ENCODE data around the gene ZNF839. TPM values are rescaled to one million over a fixed set of nuclear protein-coding genes. Genes with fewer than 3 reads are reported as not detected.
"Not testable (repeated sequence)": the region's sequence is repeated elsewhere in the genome, so short reads cannot be mapped to it uniquely, and the experiment has no call there.

The ZNF839 gene
- total and polyA plus RNA-seq, 5 donors: 5.7 to 11.0 (median 7.0) TPM

GRCh38 chr14:102344485-102344884 lies 24.9 kb downstream of the ZNF839 start:
- Histone ChIP-seq H3K4me1 (ENCODE audit: control insufficient read depth, insufficient read depth, low read length) (no peaks in the 10 kb centered on the region), H3K27ac (ENCODE audit: low read length) (no peak overlapping the region), H3K4me3 (ENCODE audit: low read length) (no peak overlapping the region), H3K27me3 (ENCODE audit: control insufficient read depth, insufficient read depth) (no peaks in the 10 kb centered on the region), H3K9me3 (ENCODE audit: control insufficient read depth, low read length) (no peaks in the 10 kb centered on the region)
- DNase-seq (no peak), ATAC-seq (no peak)
- intact Hi-C loops (cut with DNase I): no loop called here
- 86% methylated on average over 5 of the region's 5 CpGs for WGBS

DNA sequence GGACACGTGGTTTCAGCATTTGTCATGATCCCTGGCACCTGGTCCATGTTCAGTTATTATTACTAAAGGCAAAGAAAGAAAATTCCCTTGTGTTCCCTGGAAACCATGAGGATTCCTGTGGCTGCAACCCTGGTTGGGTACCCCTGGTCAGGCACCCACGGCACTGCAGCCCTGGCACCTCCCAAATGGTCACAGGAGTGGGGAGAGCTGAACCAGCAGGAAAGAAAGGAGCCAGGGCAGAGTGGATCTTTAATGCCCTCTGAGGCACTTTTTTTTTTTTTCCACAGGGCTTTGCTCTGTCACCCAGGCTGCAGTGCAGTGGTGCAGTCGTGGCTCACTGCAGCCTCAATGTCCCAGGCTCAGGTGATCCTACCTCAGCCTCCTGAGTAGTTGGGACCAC lies 25.7 kb downstream of the ZNF839 start:
- Histone ChIP-seq H3K27ac (ENCODE audit: low read length) (no peak overlapping the region), H3K4me1 (ENCODE audit: control insufficient read depth, insufficient read depth, low read length) (no peaks in the 10 kb centered on the region), H3K9me3 (ENCODE audit: control insufficient read depth, low read length) (no peaks in the 10 kb centered on the region), H3K27me3 (ENCODE audit: control insufficient read depth, insufficient read depth) (no peaks in the 10 kb centered on the region), H3K4me3 (ENCODE audit: low read length) (no peak overlapping the region)
- intact Hi-C loops (cut with DNase I): no loop called here
- ATAC-seq (no peak), DNase-seq (no peak)
- WGBS: 81% methylated on average over 3 of the region's 3 CpGs

- intact Hi-C loops (cut with DNase I): no loop called here
- DNase-seq: no peak
- ATAC-seq: no peak
- Histone ChIP-seq H3K9me3 (ENCODE audit: control insufficient read depth, low read length) (no peaks in the 10 kb centered on the region), H3K4me3 (ENCODE audit: low read length) (no peak overlapping the region), H3K4me1 (ENCODE audit: control insufficient read depth, insufficient read depth, low read length) (no peaks in the 10 kb centered on the region), H3K27ac (ENCODE audit: low read length) (no peak overlapping the region), H3K27me3 (ENCODE audit: control insufficient read depth, insufficient read depth) (no peaks in the 10 kb centered on the region)
- 92% methylated on average over 4 of the region's 4 CpGs for WGBS
Measured at GRCh38 chr14:102346645-102347044, 27.1 kb downstream of the ZNF839 start.

DNA sequence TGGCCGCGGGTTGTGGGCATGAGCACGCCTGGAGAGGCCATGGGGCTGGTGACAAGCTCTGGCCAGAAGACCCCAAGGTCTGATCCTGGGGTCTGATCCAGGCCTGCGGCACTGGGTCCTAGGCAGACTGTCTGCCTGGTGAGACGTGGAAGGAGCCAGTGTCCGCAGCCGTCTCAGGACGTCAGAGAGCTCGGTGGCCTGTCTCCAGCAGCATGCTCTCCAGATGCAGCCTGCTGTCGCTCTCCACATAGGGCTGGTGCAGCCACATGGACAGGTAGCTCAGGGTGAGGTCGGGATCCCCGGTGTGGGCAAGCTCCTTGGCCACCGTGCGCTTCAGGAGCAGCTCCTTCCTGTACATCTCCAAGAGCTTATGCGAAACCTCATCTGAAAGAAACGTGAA lies 28.8 kb downstream of the ZNF839 start:
- whole genome bisulfite sequencing: 88% methylated on average over 16 of the region's 16 CpGs
- no peaks in the 10 kb centered on the region for H3K27me3 ChIP-seq (ENCODE audit: control insufficient read depth, insufficient read depth)
- H3K4me1 ChIP-seq (ENCODE audit: control insufficient read depth, insufficient read depth, low read length): no peaks in the 10 kb centered on the region
- intact Hi-C loops (cut with DNase I): no loop called here
- no peaks in the 10 kb centered on the region for H3K9me3 ChIP-seq (ENCODE audit: control insufficient read depth, low read length)
- H3K27ac ChIP-seq (ENCODE audit: low read length): no peak overlapping the region
- H3K4me3 ChIP-seq (ENCODE audit: low read length): no peak overlapping the region
- ATAC-seq (no peak), DNase-seq (no peak)

GRCh38 chr14:102351023-102351422 lies 31.5 kb downstream of the ZNF839 start:
- Histone ChIP-seq H3K4me3 (ENCODE audit: low read length) (no peak overlapping the region), H3K9me3 (ENCODE audit: control insufficient read depth, low read length) (no peaks in the 10 kb centered on the region), H3K4me1 (ENCODE audit: control insufficient read depth, insufficient read depth, low read length) (no peaks in the 10 kb centered on the region), H3K27me3 (ENCODE audit: control insufficient read depth, insufficient read depth) (no peaks in the 10 kb centered on the region), H3K27ac (ENCODE audit: low read length) (peak overlapping the region; percentile 46)
- DNase-seq (peak; percentile 53 to 76 (median 73)), ATAC-seq (peak; percentile 67 to 90)
- intact Hi-C loops (cut with DNase I): no loop called here
- 66% methylated on average over 10 of the region's 10 CpGs for WGBS

- H3K4me3 ChIP-seq (ENCODE audit: low read length); DNase-seq; H3K27ac ChIP-seq (ENCODE audit: low read length); H3K9me3 ChIP-seq (ENCODE audit: control insufficient read depth, low read length); intact Hi-C loops (cut with DNase I); H3K27me3 ChIP-seq (ENCODE audit: control insufficient read depth, insufficient read depth); H3K4me1 ChIP-seq (ENCODE audit: control insufficient read depth, insufficient read depth, low read length): not testable (repeated sequence)
- 57% methylated on average over 9 of the region's 9 CpGs for WGBS
- ATAC-seq: peak; percentile 69 to 84
Measured at GRCh38 chr14:102351593-102351992, 32.0 kb downstream of the ZNF839 start.

- WGBS: 72% methylated on average over 4 of the region's 4 CpGs
- no peaks in the 10 kb centered on the region for H3K27me3 ChIP-seq (ENCODE audit: control insufficient read depth, insufficient read depth)
- intact Hi-C loops (cut with DNase I): no loop called here
- ATAC-seq (no peak), DNase-seq (no peak)
- H3K9me3 ChIP-seq (ENCODE audit: control insufficient read depth, low read length): no peaks in the 10 kb centered on the region
- no peak overlapping the region for H3K4me3 ChIP-seq (ENCODE audit: low read length)
- H3K4me1 ChIP-seq (ENCODE audit: control insufficient read depth, insufficient read depth, low read length): no peaks in the 10 kb centered on the region
- H3K27ac ChIP-seq (ENCODE audit: low read length): no peak overlapping the region
Measured at GRCh38 chr14:102352213-102352612, 32.7 kb downstream of the ZNF839 start.

GRCh38 chr14:102353126-102353619 lies 33.6 kb downstream of the ZNF839 start:
- no peak for ATAC-seq
- H3K9me3 ChIP-seq (ENCODE audit: control insufficient read depth, low read length): no peaks in the 10 kb centered on the region

DNA sequence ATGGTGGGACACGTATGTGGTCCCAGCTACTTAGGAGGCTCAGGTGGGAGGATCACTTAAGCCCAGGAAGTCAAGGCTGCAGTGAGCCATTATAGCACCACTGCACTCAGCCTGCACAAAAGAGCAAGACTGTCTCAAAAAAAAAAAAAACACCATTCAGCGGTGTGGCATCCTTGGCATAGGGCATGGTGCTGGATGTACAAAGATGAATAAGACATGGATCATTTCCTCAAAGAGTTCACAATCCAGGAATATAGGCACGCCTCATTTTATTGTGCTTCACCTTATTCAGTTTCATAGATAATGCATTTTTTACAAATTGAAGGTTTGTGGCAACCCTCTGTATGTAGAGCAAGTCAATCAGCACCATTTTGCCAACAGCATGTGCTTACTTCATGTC lies 36.7 kb downstream of the ZNF839 start:
- H3K4me1 ChIP-seq (ENCODE audit: control insufficient read depth, insufficient read depth, low read length): no peaks in the 10 kb centered on the region
- WGBS: 97% methylated on average over 3 of the region's 3 CpGs
- H3K27ac ChIP-seq (ENCODE audit: low read length): no peak overlapping the region
- intact Hi-C loops (cut with DNase I): no loop called here
- no peak overlapping the region for H3K4me3 ChIP-seq (ENCODE audit: low read length)
- no peaks in the 10 kb centered on the region for H3K27me3 ChIP-seq (ENCODE audit: control insufficient read depth, insufficient read depth)
- H3K9me3 ChIP-seq (ENCODE audit: control insufficient read depth, low read length): no peaks in the 10 kb centered on the region
- ATAC-seq (no peak), DNase-seq (no peak)

More at GRCh38 chr14:102353126-102353619, 33.6 kb downstream of the ZNF839 start:
- 82% methylated on average over 8 of the region's 8 CpGs for whole genome bisulfite sequencing
- H3K27ac ChIP-seq (ENCODE audit: low read length): no peak overlapping the region
- intact Hi-C loops (cut with DNase I): no loop called here
- DNase-seq: no peak
- no peaks in the 10 kb centered on the region for H3K4me1 ChIP-seq (ENCODE audit: control insufficient read depth, insufficient read depth, low read length)
- no peaks in the 10 kb centered on the region for H3K27me3 ChIP-seq (ENCODE audit: control insufficient read depth, insufficient read depth)
- no peak overlapping the region for H3K4me3 ChIP-seq (ENCODE audit: low read length)

DNA sequence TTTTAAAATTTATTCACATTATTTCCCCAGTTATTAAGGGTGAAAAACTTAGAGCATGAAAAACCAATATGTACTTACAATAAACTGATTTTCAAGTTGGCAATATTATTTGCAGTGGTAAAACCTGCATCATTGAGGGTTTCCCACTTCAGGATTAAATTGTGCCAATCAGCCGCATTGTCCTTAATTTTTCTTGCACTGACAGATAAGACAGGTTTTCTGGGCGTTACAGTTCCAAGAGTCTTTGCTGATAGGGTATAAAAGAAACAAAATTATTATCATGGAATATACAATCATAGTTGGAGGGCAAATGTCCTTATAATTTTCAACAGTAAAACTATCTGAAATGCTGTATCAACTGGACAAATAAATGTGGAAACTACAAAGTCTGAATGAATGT lies 39.8 kb downstream of the ZNF839 start:
- no peaks in the 10 kb centered on the region for H3K27me3 ChIP-seq (ENCODE audit: control insufficient read depth, insufficient read depth)
- 93% methylated on average over 2 of the region's 2 CpGs for WGBS
- ATAC-seq (no peak), DNase-seq (no peak)
- H3K9me3 ChIP-seq (ENCODE audit: control insufficient read depth, low read length): no peaks in the 10 kb centered on the region
- intact Hi-C loops (cut with DNase I): no loop called here
- no peak overlapping the region for H3K4me3 ChIP-seq (ENCODE audit: low read length)
- H3K4me1 ChIP-seq (ENCODE audit: control insufficient read depth, insufficient read depth, low read length): peaks cover 3% of the 10 kb centered on the region
- no peak overlapping the region for H3K27ac ChIP-seq (ENCODE audit: low read length)

GRCh38 chr14:102360388-102360787 lies 40.8 kb downstream of the ZNF839 start:
- H3K4me3 ChIP-seq (ENCODE audit: low read length): no peak overlapping the region
- no peak overlapping the region for H3K27ac ChIP-seq (ENCODE audit: low read length)
- ATAC-seq: no peak
- DNase-seq: no peak
- intact Hi-C loops (cut with DNase I): no loop called here
- H3K27me3 ChIP-seq (ENCODE audit: control insufficient read depth, insufficient read depth): no peaks in the 10 kb centered on the region
- H3K9me3 ChIP-seq (ENCODE audit: control insufficient read depth, low read length): no peaks in the 10 kb centered on the region
- WGBS: 95% methylated on average over 3 of the region's 3 CpGs
- peaks cover 4% of the 10 kb centered on the region for H3K4me1 ChIP-seq (ENCODE audit: control insufficient read depth, insufficient read depth, low read length)

DNA sequence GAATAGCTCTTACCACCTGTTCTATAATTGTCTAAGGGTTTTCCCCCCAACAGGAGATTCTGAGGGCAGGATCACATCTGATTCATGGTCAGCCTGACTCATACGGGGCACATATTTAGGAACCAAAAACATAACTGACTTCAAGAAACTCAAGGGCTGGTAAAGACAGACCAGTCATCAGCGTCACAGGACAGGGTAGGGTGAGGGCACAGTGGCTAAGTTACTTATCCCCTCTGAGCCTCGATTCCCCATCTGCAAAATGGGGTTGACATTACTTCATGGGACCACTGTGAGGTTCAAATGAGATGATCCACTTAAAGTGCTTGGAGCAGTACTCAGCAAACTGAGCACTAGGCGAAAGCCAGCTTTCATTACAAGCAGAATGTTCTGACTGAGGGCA lies 42.5 kb downstream of the ZNF839 start:
- peak in 1 of 2 donors; percentile 1 for ATAC-seq

More for the DNA sequence above, 42.5 kb downstream of the ZNF839 start:
- no peak for DNase-seq
- Histone ChIP-seq H3K27ac (ENCODE audit: low read length) (peak overlapping the region; percentile 95), H3K4me3 (ENCODE audit: low read length) (peak overlapping the region; percentile 94), H3K9me3 (ENCODE audit: control insufficient read depth, low read length) (no peaks in the 10 kb centered on the region), H3K4me1 (ENCODE audit: control insufficient read depth, insufficient read depth, low read length) (peaks cover 4% of the 10 kb centered on the region), H3K27me3 (ENCODE audit: control insufficient read depth, insufficient read depth) (no peaks in the 10 kb centered on the region)
- 31% methylated on average over 4 of the region's 4 CpGs for WGBS
- intact Hi-C loops (cut with DNase I): no loop called here

All from right cardiac atrium (tissue), 5 donors.